Adrenal gland (tissue), 12 donors: ENCODE results near the gene PFKP. TPM values are rescaled to one million over a fixed set of nuclear protein-coding genes. Genes with fewer than 3 reads are reported as not detected.
A peak's percentile ranks its signal among the peaks of the same experiment; 100 is the strongest.

Source experiments
- DNase-seq, 7 donors: peaks; one replicate each; pipeline ENCODE4 v3.0.0-alpha.2; 2019 to 2020
- H3K27ac ChIP-seq, 5 donors: fragments of 200-600 bp; sonication (generic) in 4 of 5; 1 replicate in 3 of 5; 2 replicates in 2 of 5; pipeline versions ENCODE4 v1.5.1 to v1.8.0; 2016 to 2020; ENCODE audit warnings: mild to moderate bottlenecking in 1 of 5
- H3K27me3 ChIP-seq: fragments of 200-600 bp; 2 replicates; pipeline ENCODE4 v1.8.0; 2021
- H3K36me3 ChIP-seq, 2 donors: fragments of 200-600 bp; replicated peaks in 1 of 2; 1 replicate in 1 of 2; 2 replicates in 1 of 2; pipeline versions ENCODE4 v1.5.1 to v1.8.0; 2018 to 2022
- H3K4me1 ChIP-seq, 2 donors: fragments of 200-600 bp; replicated peaks in 1 of 2; 1 replicate in 1 of 2; 2 replicates in 1 of 2; pipeline versions ENCODE4 v1.5.1 to v1.8.0; 2018 to 2021
- H3K4me3 ChIP-seq, 4 donors: fragments of 200-600 bp; sonication (generic) in 3 of 4; one replicate each; pipeline ENCODE4 v1.5.1; 2016 to 2018
- H3K9me3 ChIP-seq, 3 donors: fragments of 200-600 bp; sonication (generic) in 1 of 3; replicated peaks in 1 of 3; 1 replicate in 2 of 3; 2 replicates in 1 of 3; pipeline versions ENCODE4 v1.5.1 to v1.8.0; 2016 to 2021
- CTCF ChIP-seq, 6 experiments: fragments of 450-650 bp in 4 of 6; fragments of 200-600 bp in 2 of 6; sonication (generic) in 1 of 6; IDR thresholded peaks; 1 replicate in 5 of 6; 2 replicates in 1 of 6; pipeline versions ENCODE4 v1.5.1 to v1.8.0; 2016 to 2021; ENCODE audit warnings: antibody characterized with exemption in 6 of 6, mild to moderate bottlenecking in 2 of 6, moderate library complexity in 1 of 6
- POLR2A ChIP-seq, 2 donors: fragments of 450-650 bp; IDR thresholded peaks; one replicate each; pipeline ENCODE4 v1.6.1; 2017; ENCODE audit warnings: antibody characterized with exemption in 2 of 2, mild to moderate bottlenecking in 2 of 2, moderate library complexity in 1 of 2
- WGBS, 4 donors: extraction: QIAGEN DNeasy Blood & Tissue Kit in 2 of 4; methylation state at CpG; one replicate each; pipeline versions ENCODE4 v1.1.5 to v1.1.7; 2013 to 2017; 5-methylcytosine and 5-hydroxymethylcytosine counted together
- intact Hi-C, 2 donors: fragments of 100-400 bp; cut with DNase I; formaldehyde crosslinking; loops; one replicate each; pipeline versions ENCODE4 v1.14.1 to v1.15.0; 2022 to 2023
- polyA plus RNA-seq, 3 donors: library from polyadenylated mRNA; stranded (reverse); fragments of 200-250 nt in 2 of 3; fragments of 350-450 nt in 1 of 3; fragmentation: Illumina TruSeq in 1 of 3; extraction: RNeasy Lipid Tissue Mini Kit (QIAGEN cat#74804) in 1 of 3; gene quantifications; one replicate each; pipeline ENCODE4 v1.2.3, GENCODE V29; 2013 to 2014
- total RNA-seq, 9 donors: library from RNA; depleted of rRNA in 4 of 9; stranded (reverse); fragments of >200 nt in 4 of 9; fragments of 120-200 nt in 1 of 9; fragmentation: NEBNext Ultra II Directional in 1 of 9; extraction: Animal tissue kit (Norgen Biotek cat#: 25700) in 1 of 9; gene quantifications; one replicate each; pipeline versions ENCODE4 v1.1.0 to v1.2.4, GENCODE V29; 2013 to 2023
- donor health status: healthy with polysubstance abuse.
- donor health status: Bipolar disorder and iron deficiency.
- donor health status: DM: yes; HTN: yes; CAD: no.
- donor health status: DM: no; HTN: no; CAD: no.
- donor health status: DM: no; HTN: no; CAD: no.
- donor health status: DM: yes; HTN: yes; CAD: no.

The PFKP gene
- total and polyA plus RNA-seq, 12 donors = 4.6 to 46.6 (median 16.4) TPM

GRCh38 chr10:3067859-3068179, 471 bp downstream of the PFKP start:
- 0 to 1% (median 0%) methylated on average over 5 to 29 of the region's 29 CpGs for WGBS, 4 donors
- no peak for TF ChIP-seq POLR2A (IDR thresholded peaks at IDR 0.05)
- no peak for TF ChIP-seq CTCF (IDR thresholded peaks at IDR 0.05)
- Histone ChIP-seq H3K27ac (peak overlapping the region in 2 of 5 donors; percentile 48 to 58), H3K4me3 (peak overlapping the region; percentile 6 to 77 (median 64)), H3K36me3 (no peaks in the 10 kb centered on the region), H3K4me1 (peaks cover 9% of the 10 kb centered on the region in 2 donors), H3K9me3 (no peaks in the 10 kb centered on the region), H3K27me3 (no peaks in the 10 kb centered on the region)
- no peak for DNase-seq
- intact Hi-C loops = no loop called here

- H3K36me3 ChIP-seq = no peaks in the 10 kb centered on the region
- peak overlapping the region in 3 of 5 donors; percentile 4 to 58 (median 48) for H3K27ac ChIP-seq
- DNase-seq = peak; percentile 52 to 78 (median 67)
- no peaks in the 10 kb centered on the region for H3K27me3 ChIP-seq
- intact Hi-C loops = no loop called here
- TF ChIP-seq POLR2A (IDR thresholded peaks at IDR 0.05) (peak in 1 of 2 donors; percentile 20), CTCF (IDR thresholded peaks at IDR 0.05) (peak in 4 of 6 experiments; percentile 20 to 38 (median 28))
- H3K9me3 ChIP-seq = no peaks in the 10 kb centered on the region
- peaks cover 9% of the 10 kb centered on the region in 2 donors for H3K4me1 ChIP-seq
- H3K4me3 ChIP-seq = peak overlapping the region; percentile 6 to 77 (median 40)
- 0 to 1% (median 0%) methylated on average over 3 to 86 of the region's 86 CpGs for WGBS, 4 donors
Measured at GRCh38 chr10:3068201-3068967, 1.0 kb downstream of the PFKP start.

- peak overlapping the region in 3 of 5 donors; percentile 4 to 58 (median 48) for H3K27ac ChIP-seq
- H3K4me3 ChIP-seq = peak overlapping the region in 3 of 4 donors; percentile 6 to 77 (median 66)
- H3K9me3 ChIP-seq = no peaks in the 10 kb centered on the region
- H3K27me3 ChIP-seq = no peaks in the 10 kb centered on the region
- H3K4me1 ChIP-seq = peaks cover 9% of the 10 kb centered on the region in 2 donors
- TF ChIP-seq CTCF (IDR thresholded peaks at IDR 0.05) (no peak), POLR2A (IDR thresholded peaks at IDR 0.05) (no peak)
- H3K36me3 ChIP-seq = no peaks in the 10 kb centered on the region
- 12 to 43% (median 25%) methylated on average over 18 to 57 of the region's 57 CpGs for WGBS, 4 donors
- peak in 1 of 7 donors; percentile 43 for DNase-seq
- intact Hi-C loops = no loop called here
Measured at GRCh38 chr10:3068968-3069737, 1.8 kb downstream of the PFKP start.

- TF ChIP-seq POLR2A (IDR thresholded peaks at IDR 0.05) (no peak), CTCF (IDR thresholded peaks at IDR 0.05) (no peak)
- H3K9me3 ChIP-seq = no peaks in the 10 kb centered on the region
- WGBS, 4 donors = 95 to 97% (median 96%) methylated on average over 11 of the region's 11 CpGs
- intact Hi-C loops = no loop called here
- no peak overlapping the region for H3K4me3 ChIP-seq
- H3K4me1 ChIP-seq = peaks cover 9% of the 10 kb centered on the region in 2 donors
- H3K27me3 ChIP-seq = no peaks in the 10 kb centered on the region
- H3K36me3 ChIP-seq = no peaks in the 10 kb centered on the region
- no peak for DNase-seq
- H3K27ac ChIP-seq = no peak overlapping the region
Measured at GRCh38 chr10:3069876-3070275, 2.5 kb downstream of the PFKP start.
